Osteoblast (primary cell): Measurements from ENCODE around the gene PDCD6IP. TPM values are rescaled to one million over a fixed set of nuclear protein-coding genes. Genes with fewer than 3 reads are reported as not detected.
A peak's percentile ranks its signal among the peaks of the same experiment; 100 is the strongest.

Experiments
- DNase-seq: peaks from one replicate; pipeline ENCODE4 v3.0.0; 2011; ENCODE audit warnings: low spot score, mixed read lengths; ENCODE audit not compliant: insufficient read length; ENCODE audit errors: missing footprints
- H2AFZ ChIP-seq: 2 replicates; pipeline ENCODE4 v1.6.0; 2011; ENCODE audit warnings: mild to moderate bottlenecking, low read length
- H3K27ac ChIP-seq: 2 replicates; pipeline ENCODE4 v1.5.1; 2011; ENCODE audit warnings: mild to moderate bottlenecking, low read depth, low read length, moderate library complexity
- H3K27me3 ChIP-seq: 2 replicates; pipeline ENCODE4 v1.6.0; 2012; ENCODE audit warnings: mild to moderate bottlenecking, control low read depth, inconsistent platforms, low read length, moderate library complexity; ENCODE audit not compliant: insufficient read depth
- H3K36me3 ChIP-seq: 2 replicates; pipeline ENCODE4 v1.5.1; 2011; ENCODE audit warnings: mild to moderate bottlenecking, low read length, control low read depth, moderate library complexity; ENCODE audit not compliant: insufficient read depth
- H3K4me1 ChIP-seq: 2 replicates; pipeline ENCODE4 v1.5.1; 2011; ENCODE audit warnings: mild to moderate bottlenecking, low read length, control low read depth, moderate library complexity; ENCODE audit not compliant: insufficient read depth
- H3K4me2 ChIP-seq: 2 replicates; pipeline ENCODE4 v1.6.0; 2011; ENCODE audit warnings: mild to moderate bottlenecking, low read length; ENCODE audit not compliant: insufficient read depth
- H3K4me3 ChIP-seq: fragments of 200-600 bp; sonication (generic); 3 replicates; pipeline ENCODE4 v1.5.1; 2012; ENCODE audit warnings: mild to moderate bottlenecking, low read length, inconsistent platforms; ENCODE audit not compliant: insufficient read depth
- H3K79me2 ChIP-seq: 2 replicates; pipeline ENCODE4 v1.6.0; 2012; ENCODE audit warnings: mild to moderate bottlenecking, low read length, control low read depth, inconsistent platforms; ENCODE audit not compliant: insufficient read depth
- H3K9me3 ChIP-seq: 2 replicates; pipeline ENCODE4 v1.5.1; 2011; ENCODE audit warnings: low read depth, low read length, control low read depth
- H4K20me1 ChIP-seq: 2 replicates; pipeline ENCODE4 v1.6.0; 2012; ENCODE audit warnings: mild to moderate bottlenecking, low read length, control low read depth; ENCODE audit not compliant: insufficient read depth
- total RNA-seq: library from RNA; depleted of rRNA; stranded (reverse); fragments of >200 nt; gene quantifications from 2 replicates; pipeline ENCODE4 v1.2.3, GENCODE V29; 2012
- TF ChIP-seq, protein P1 (sequence below): IDR thresholded peaks from 2 replicates; pipeline ENCODE4 v1.5.1; 2011; ENCODE audit warnings: mild to moderate bottlenecking, low read depth, low read length, moderate library complexity; ENCODE audit errors: extremely low read depth

Gene PDCD6IP
- total RNA-seq, 1 donor, result 283 TPM

DNA sequence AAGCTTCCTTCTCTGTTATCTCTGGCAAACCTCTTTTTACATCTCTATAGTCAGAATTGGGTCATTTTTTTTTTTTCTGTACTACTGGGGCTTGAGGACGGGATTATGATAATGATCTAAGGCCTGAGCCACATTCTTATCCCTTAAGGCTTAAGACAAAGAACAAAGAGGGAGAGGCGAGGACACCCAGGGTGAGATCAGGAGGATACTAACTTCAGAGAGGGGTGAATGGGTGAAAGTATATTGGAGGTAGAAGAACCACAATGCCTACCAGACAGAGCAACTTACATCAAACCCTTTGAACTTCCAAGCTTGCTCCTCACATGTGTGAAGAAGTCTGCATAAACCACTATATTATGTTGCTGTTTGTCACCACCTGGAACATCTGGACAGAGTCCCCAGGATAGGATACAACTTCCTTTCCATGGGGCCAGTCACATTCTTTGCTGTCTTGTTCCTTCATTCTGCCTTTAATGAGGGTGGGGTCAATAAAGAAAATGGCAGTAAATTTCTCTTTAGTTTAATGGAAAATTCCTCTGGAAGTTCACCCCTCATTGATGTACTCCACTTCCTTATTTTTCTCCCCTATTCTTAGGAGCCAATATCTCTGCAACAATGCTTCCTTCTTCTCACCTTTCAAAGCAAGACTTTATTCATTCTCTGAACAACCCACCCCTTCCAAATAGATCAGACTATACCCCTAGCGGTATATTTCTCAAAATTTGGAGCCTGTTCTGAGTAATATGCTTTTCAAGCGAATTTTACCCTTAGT, 9.1 kb upstream of the PDCD6IP start:
- Histone ChIP-seq H2AFZ (peak overlapping the region; percentile 12), H3K79me2 (no peaks in the 10 kb centered on the region), H3K27me3 (peaks cover 2% of the 10 kb centered on the region), H3K4me1 (peaks cover 4% of the 10 kb centered on the region), H3K27ac (no peak overlapping the region), H3K4me3 (no peak overlapping the region), H3K9me3 (no peaks in the 10 kb centered on the region), H4K20me1 (no peaks in the 10 kb centered on the region), H3K36me3 (no peaks in the 10 kb centered on the region), H3K4me2 (no peak overlapping the region)
- DNase-seq, result no peak
- TF ChIP-seq, protein P1, sequence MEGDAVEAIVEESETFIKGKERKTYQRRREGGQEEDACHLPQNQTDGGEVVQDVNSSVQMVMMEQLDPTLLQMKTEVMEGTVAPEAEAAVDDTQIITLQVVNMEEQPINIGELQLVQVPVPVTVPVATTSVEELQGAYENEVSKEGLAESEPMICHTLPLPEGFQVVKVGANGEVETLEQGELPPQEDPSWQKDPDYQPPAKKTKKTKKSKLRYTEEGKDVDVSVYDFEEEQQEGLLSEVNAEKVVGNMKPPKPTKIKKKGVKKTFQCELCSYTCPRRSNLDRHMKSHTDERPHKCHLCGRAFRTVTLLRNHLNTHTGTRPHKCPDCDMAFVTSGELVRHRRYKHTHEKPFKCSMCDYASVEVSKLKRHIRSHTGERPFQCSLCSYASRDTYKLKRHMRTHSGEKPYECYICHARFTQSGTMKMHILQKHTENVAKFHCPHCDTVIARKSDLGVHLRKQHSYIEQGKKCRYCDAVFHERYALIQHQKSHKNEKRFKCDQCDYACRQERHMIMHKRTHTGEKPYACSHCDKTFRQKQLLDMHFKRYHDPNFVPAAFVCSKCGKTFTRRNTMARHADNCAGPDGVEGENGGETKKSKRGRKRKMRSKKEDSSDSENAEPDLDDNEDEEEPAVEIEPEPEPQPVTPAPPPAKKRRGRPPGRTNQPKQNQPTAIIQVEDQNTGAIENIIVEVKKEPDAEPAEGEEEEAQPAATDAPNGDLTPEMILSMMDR, result no peak

DNA sequence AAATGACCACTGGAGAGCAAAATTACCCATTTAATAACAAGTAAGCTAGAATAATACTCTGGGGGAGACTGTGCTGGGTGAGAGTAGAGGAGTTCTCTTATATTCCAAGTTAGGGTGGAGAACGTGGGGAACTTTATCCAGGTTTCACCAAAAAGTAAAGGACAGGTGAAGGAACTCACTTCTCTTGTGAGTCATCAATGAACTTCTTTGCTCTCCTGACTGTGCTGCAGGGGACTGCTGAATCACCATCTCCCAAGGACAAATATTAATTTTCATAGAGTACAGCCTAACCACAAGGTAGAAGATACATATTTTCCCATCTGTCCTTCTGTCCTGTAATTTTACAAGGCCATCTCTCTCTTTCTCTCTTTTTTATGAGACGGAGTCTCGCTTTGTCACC, 8.3 kb upstream of the PDCD6IP start:
- H3K36me3 ChIP-seq, result no peaks in the 10 kb centered on the region
- no peaks in the 10 kb centered on the region for H4K20me1 ChIP-seq
- no peak for DNase-seq
- H3K4me1 ChIP-seq, result peaks cover 4% of the 10 kb centered on the region
- no peaks in the 10 kb centered on the region for H3K79me2 ChIP-seq
- no peak overlapping the region for H2AFZ ChIP-seq
- H3K27ac ChIP-seq, result no peak overlapping the region
- TF ChIP-seq, protein P1, result no peak
- H3K9me3 ChIP-seq, result no peaks in the 10 kb centered on the region
- peaks cover 2% of the 10 kb centered on the region for H3K27me3 ChIP-seq
- H3K4me3 ChIP-seq, result no peak overlapping the region
- no peak overlapping the region for H3K4me2 ChIP-seq

DNA sequence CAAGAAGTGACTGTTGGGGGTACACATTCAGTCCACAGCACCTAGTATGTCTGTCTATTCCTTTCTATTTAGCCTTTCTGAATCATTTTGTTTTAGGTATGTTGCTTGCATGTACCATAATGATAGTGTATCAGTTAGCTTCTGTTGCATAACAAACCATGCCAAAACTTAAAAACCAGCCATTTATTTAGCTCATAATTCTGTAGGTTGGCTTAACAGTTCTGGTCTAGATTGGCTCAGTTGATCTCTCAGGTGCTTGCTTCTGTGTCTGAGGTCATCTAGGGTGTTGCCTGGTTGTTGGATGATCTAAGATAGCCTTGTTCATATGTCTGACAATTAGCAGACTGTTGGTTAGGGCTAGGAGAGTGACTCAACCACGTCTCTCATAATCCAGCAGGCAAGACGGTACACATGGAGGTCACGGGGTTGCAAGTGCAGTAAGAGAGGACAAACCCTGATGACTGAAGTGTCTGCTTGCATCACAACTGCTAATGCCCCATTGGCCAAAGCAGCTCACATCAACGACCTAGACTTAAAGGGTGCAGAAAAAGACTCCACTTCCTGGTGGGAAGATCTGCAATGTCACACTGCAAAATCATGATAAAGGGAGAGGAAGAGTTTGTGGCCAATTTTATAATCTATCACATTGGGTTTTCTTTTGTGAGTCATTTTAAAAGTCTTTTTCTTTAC, 6.8 kb upstream of the PDCD6IP start:
- no peak for DNase-seq
- TF ChIP-seq, protein P1, result no peak

More for the DNA sequence above, 6.8 kb upstream of the PDCD6IP start:
- Histone ChIP-seq H3K27ac (no peak overlapping the region), H3K79me2 (peaks cover 3% of the 10 kb centered on the region), H3K4me1 (peaks cover 4% of the 10 kb centered on the region), H2AFZ (peak overlapping the region; percentile 47), H3K9me3 (no peaks in the 10 kb centered on the region), H3K4me2 (no peak overlapping the region), H3K36me3 (no peaks in the 10 kb centered on the region), H3K4me3 (no peak overlapping the region), H4K20me1 (no peaks in the 10 kb centered on the region), H3K27me3 (peaks cover 2% of the 10 kb centered on the region)
